Neural progenitor cell (in vitro differentiated cells): Measurements from ENCODE around the gene DNAI2. TPM values are rescaled to one million over a fixed set of nuclear protein-coding genes. Genes with fewer than 3 reads are reported as not detected.
A peak's percentile ranks its signal among the peaks of the same experiment; 100 is the strongest.

Source experiments
- DNase-seq: peaks from one replicate; pipeline ENCODE4 v3.0.0-alpha.2; 2016; ENCODE audit warnings: low spot score
- H2AFZ ChIP-seq: fragments of 200-600 bp; sonication (generic); replicated peaks from 2 replicates; pipeline ENCODE4 v1.6.1; 2016; ENCODE audit warnings: antibody characterized with exemption
- H3F3A ChIP-seq: fragments of 200-600 bp; sonication (generic); 2 replicates; pipeline ENCODE4 v1.6.1; 2016; ENCODE audit warnings: antibody characterized with exemption, low read depth
- H3K27ac ChIP-seq: fragments of 200-600 bp; sonication (generic); 2 replicates; pipeline ENCODE4 v1.5.1; 2016; ENCODE audit warnings: mild to moderate bottlenecking
- H3K27me3 ChIP-seq: fragments of 200-600 bp; sonication (generic); 2 replicates; pipeline ENCODE4 v1.6.1; 2016; ENCODE audit warnings: mild to moderate bottlenecking, moderate library complexity
- H3K36me3 ChIP-seq: fragments of 200-600 bp; sonication (generic); 2 replicates; pipeline ENCODE4 v1.5.1; 2016
- H3K4me1 ChIP-seq: fragments of 200-600 bp; sonication (generic); 2 replicates; pipeline ENCODE4 v1.6.1; 2016; ENCODE audit warnings: mixed run types
- H3K4me2 ChIP-seq: fragments of 200-600 bp; sonication (generic); 2 replicates; pipeline ENCODE4 v1.6.1; 2016
- H3K4me3 ChIP-seq: fragments of 200-600 bp; sonication (generic); 2 replicates; pipeline ENCODE4 v1.5.1; 2016
- H3K79me2 ChIP-seq: fragments of 200-600 bp; sonication (generic); 2 replicates; pipeline ENCODE4 v1.6.1; 2016; ENCODE audit warnings: low read depth
- H3K9ac ChIP-seq: fragments of 200-600 bp; sonication (generic); 2 replicates; pipeline ENCODE4 v1.6.1; 2016
- H3K9me3 ChIP-seq: fragments of 200-600 bp; sonication (generic); 2 replicates; pipeline ENCODE4 v1.5.1; 2016; ENCODE audit warnings: low read depth
- H4K20me1 ChIP-seq: fragments of 200-600 bp; sonication (generic); 2 replicates; pipeline ENCODE4 v1.6.1; 2016; ENCODE audit warnings: low read depth
- H3K27ac Mint-ChIP-seq: 3 replicates; pipeline ENCODE4 v1.8.0; 2021; ENCODE audit warnings: mixed read lengths
- H3K27me3 Mint-ChIP-seq: 2 replicates; pipeline ENCODE4 v1.8.0; 2022; ENCODE audit warnings: low read depth, mild to moderate bottlenecking, inconsistent platforms, moderate library complexity, mixed read lengths; ENCODE audit not compliant: insufficient read depth
- H3K36me3 Mint-ChIP-seq: 3 replicates; pipeline ENCODE4 v1.8.0; 2021; ENCODE audit warnings: mixed read lengths
- H3K4me1 Mint-ChIP-seq: 3 replicates; pipeline ENCODE4 v1.8.0; 2021; ENCODE audit warnings: mixed read lengths
- H3K4me3 Mint-ChIP-seq: 3 replicates; pipeline ENCODE4 v1.8.0; 2021; ENCODE audit warnings: mild to moderate bottlenecking, moderate library complexity, mixed read lengths
- H3K9me3 Mint-ChIP-seq: 3 replicates; pipeline ENCODE4 v1.8.0; 2020; ENCODE audit warnings: mixed read lengths
- EZH2 ChIP-seq: fragments of 200-600 bp; sonication (generic); IDR thresholded peaks from 2 replicates; pipeline ENCODE4 v1.6.1; 2017; ENCODE audit warnings: antibody characterized with exemption, mild to moderate bottlenecking, moderate library complexity
- EZH2phosphoT487 ChIP-seq: fragments of 200-600 bp; sonication (generic); IDR thresholded peaks from 2 replicates; pipeline ENCODE4 v1.6.1; 2017; ENCODE audit warnings: antibody characterized with exemption
- total RNA-seq: library from RNA; depleted of rRNA; stranded (reverse); fragments of >200 nt; gene quantifications from 2 replicates; pipeline ENCODE4 v1.2.3, GENCODE V29; 2015; ENCODE audit warnings: low replicate concordance
- TF ChIP-seq, protein P1 (sequence below): fragments of 200-600 bp; sonication (generic); IDR thresholded peaks from 2 replicates; pipeline ENCODE4 v1.5.1; 2017; ENCODE audit warnings: antibody characterized with exemption, mild to moderate bottlenecking

Gene DNAI2
- total RNA-seq, 1 donor from 2014 or later = not detected

DNA sequence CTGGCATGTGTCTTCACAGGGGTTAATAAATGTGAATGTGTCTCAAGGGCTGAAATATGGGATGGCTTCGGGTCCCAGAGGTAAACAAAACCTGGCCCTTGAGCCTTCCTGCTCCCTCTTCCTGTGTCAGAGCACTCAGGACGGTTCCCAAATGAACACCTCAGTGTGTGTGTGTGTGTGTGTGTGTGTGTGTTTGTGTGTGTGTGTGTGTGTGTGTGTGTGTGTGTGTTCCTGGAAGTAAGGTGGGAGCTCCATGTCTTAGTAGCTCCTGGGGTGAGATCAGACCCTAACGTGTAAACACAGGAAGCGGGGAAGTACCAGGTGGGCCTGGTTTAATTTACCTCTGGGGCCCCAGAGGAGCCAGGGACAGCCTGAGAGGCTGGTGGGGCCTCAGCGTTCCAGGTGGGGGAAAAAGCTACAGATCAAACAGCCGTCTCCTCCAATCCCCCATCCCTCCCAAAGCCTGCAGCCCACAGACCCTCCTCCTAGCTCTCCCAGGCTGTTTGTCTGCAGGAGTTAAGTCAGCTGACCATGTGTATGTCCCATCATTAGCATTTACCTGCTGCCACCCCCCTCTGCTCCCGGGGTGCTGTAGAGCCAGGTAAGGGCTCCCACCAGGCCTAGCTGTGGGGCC lies 58.1 kb downstream of the DNAI2 start:
- Mint-ChIP-seq H3K27ac (no peak overlapping the region), H3K27me3 (peaks cover 12% of the 10 kb centered on the region)
- no peak overlapping the region for H3K27ac ChIP-seq

DNA sequence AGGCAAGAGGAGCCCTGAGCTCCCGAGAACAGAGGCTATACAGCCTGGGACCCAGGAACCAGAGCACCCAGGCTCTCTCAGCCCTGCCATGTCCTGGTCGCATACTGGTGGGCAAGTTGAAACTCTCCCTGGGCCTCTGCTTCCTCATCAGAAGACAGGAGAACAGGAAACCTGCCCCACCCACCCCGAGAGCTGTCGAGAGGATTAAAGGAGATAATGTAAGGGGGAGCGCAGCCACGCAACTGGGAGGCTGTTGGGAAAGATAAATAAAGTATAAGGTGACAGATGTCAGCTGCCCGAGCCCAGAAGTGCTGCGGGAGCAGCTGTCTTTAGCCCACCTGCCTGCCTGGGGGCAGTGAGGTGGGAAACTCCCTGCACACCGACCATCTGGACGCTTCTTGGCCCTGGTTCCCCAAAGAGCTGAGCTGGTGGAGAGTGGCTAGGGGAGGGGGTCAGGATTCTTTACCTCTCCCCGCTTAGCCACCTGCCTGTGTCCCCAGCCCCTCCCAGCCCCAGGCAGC lies 58.8 kb downstream of the DNAI2 start:
- H3K9me3 ChIP-seq = no peaks in the 10 kb centered on the region
- Mint-ChIP-seq H3K9me3 (no peaks in the 10 kb centered on the region), H3K27ac (no peak overlapping the region), H3K36me3 (no peaks in the 10 kb centered on the region), H3K27me3 (peaks cover 12% of the 10 kb centered on the region), H3K4me1 (peaks cover 23% of the 10 kb centered on the region), H3K4me3 (no peak overlapping the region)
- no peak for TF ChIP-seq EZH2
- TF ChIP-seq EZH2phosphoT487 = no peak
- TF ChIP-seq, protein P1, sequence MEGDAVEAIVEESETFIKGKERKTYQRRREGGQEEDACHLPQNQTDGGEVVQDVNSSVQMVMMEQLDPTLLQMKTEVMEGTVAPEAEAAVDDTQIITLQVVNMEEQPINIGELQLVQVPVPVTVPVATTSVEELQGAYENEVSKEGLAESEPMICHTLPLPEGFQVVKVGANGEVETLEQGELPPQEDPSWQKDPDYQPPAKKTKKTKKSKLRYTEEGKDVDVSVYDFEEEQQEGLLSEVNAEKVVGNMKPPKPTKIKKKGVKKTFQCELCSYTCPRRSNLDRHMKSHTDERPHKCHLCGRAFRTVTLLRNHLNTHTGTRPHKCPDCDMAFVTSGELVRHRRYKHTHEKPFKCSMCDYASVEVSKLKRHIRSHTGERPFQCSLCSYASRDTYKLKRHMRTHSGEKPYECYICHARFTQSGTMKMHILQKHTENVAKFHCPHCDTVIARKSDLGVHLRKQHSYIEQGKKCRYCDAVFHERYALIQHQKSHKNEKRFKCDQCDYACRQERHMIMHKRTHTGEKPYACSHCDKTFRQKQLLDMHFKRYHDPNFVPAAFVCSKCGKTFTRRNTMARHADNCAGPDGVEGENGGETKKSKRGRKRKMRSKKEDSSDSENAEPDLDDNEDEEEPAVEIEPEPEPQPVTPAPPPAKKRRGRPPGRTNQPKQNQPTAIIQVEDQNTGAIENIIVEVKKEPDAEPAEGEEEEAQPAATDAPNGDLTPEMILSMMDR = no peak
- H3K27me3 ChIP-seq = peaks cover 1% of the 10 kb centered on the region
- H3F3A ChIP-seq = no peaks in the 10 kb centered on the region
- no peaks in the 10 kb centered on the region for H4K20me1 ChIP-seq
- peak overlapping the region; percentile 27 for H3K4me2 ChIP-seq
- no peaks in the 10 kb centered on the region for H3K36me3 ChIP-seq
- H3K4me1 ChIP-seq = peaks cover 12% of the 10 kb centered on the region
- DNase-seq = peak; percentile 40
- peak overlapping the region; percentile 5 for H2AFZ ChIP-seq
- no peaks in the 10 kb centered on the region for H3K79me2 ChIP-seq
- H3K27ac ChIP-seq = no peak overlapping the region
- H3K9ac ChIP-seq = no peak overlapping the region
- H3K4me3 ChIP-seq = no peak overlapping the region

More for the DNA sequence above, 58.1 kb downstream of the DNAI2 start:
- Mint-ChIP-seq H3K4me1 (peaks cover 30% of the 10 kb centered on the region), H3K4me3 (no peak overlapping the region), H3K9me3 (no peaks in the 10 kb centered on the region), H3K36me3 (no peaks in the 10 kb centered on the region)
- H3K9ac ChIP-seq = no peak overlapping the region
- no peaks in the 10 kb centered on the region for H3F3A ChIP-seq
- H4K20me1 ChIP-seq = no peaks in the 10 kb centered on the region
- H3K4me1 ChIP-seq = peaks cover 12% of the 10 kb centered on the region
- peaks cover 8% of the 10 kb centered on the region for H3K27me3 ChIP-seq
- H3K4me2 ChIP-seq = no peak overlapping the region
- no peak for DNase-seq
- TF ChIP-seq EZH2 (no peak), EZH2phosphoT487 (no peak)
- TF ChIP-seq, protein P1 = no peak
- no peaks in the 10 kb centered on the region for H3K79me2 ChIP-seq
- no peaks in the 10 kb centered on the region for H3K9me3 ChIP-seq
- H3K4me3 ChIP-seq = no peak overlapping the region
- H3K36me3 ChIP-seq = no peaks in the 10 kb centered on the region
- peak overlapping the region; percentile 5 for H2AFZ ChIP-seq

DNA sequence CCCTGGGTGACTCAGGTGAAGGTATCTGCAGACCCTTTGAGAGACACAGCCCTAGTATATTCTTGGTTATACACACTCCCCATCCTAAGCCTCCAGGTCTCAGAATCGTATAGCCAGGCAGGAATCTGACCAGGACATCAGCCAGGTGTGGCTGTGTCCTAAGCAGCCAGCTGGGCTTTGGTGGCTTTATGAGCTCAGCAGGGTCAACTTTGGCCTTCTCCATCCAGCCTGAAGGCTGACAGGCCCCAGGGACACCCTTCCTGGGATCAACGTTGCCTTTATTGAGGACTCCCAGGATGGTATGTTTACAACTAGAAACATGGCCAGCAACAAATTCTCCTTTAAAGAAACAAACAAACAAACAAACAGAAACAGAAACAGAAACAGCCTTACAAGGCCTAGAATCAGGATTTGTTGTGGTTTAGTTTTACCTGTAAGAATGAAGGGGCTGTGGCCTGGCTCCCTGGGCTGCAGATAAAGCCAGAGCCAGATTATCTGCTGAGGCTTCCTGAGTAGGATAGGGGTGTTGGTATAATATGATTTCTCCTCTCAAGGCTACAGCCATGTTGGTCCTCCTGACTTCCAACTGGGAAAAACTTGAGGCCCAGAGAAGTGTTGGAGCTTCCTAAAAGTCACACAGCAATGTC lies 60.5 kb downstream of the DNAI2 start:
- Histone ChIP-seq H3K27me3 (no peaks in the 10 kb centered on the region), H3F3A (no peaks in the 10 kb centered on the region), H3K9ac (no peak overlapping the region), H3K4me1 (peaks cover 12% of the 10 kb centered on the region), H3K36me3 (no peaks in the 10 kb centered on the region), H3K79me2 (no peaks in the 10 kb centered on the region), H3K4me2 (no peak overlapping the region), H3K4me3 (no peak overlapping the region), H3K27ac (no peak overlapping the region), H3K9me3 (no peaks in the 10 kb centered on the region), H4K20me1 (no peaks in the 10 kb centered on the region), H2AFZ (no peak overlapping the region)
- no peaks in the 10 kb centered on the region for H3K36me3 Mint-ChIP-seq
- no peak for DNase-seq
- peaks cover 7% of the 10 kb centered on the region for H3K27me3 Mint-ChIP-seq
- no peaks in the 10 kb centered on the region for H3K9me3 Mint-ChIP-seq
- H3K4me1 Mint-ChIP-seq = peaks cover 22% of the 10 kb centered on the region
- H3K4me3 Mint-ChIP-seq = no peak overlapping the region
- no peak overlapping the region for H3K27ac Mint-ChIP-seq
- no peak for TF ChIP-seq EZH2phosphoT487
- TF ChIP-seq EZH2 = no peak
- TF ChIP-seq, protein P1 = no peak
